ENCODE data around the gene EZH2.

The EZH2 gene

DNA sequence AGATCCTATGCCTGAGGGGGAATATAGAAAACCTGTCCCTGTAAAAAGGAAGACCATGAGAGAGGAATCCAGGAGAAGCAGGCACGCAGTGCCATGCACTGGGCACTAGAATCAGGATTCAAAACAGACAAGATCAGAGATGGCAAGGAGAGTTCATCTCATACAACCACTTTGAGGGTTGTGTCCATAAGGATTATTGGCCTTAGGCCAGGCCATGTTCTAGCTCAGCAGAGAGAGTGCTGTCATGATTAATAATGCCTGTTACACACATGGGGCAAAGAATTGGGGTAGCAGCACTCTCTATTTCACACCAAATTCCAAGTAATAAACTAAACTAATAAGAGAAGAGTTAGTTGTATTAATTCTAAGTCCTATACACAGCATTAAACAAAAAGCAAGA is 29.1 kb downstream of the EZH2 start:
- no peak for ATAC-seq
- DNase-seq = no peak

DNA sequence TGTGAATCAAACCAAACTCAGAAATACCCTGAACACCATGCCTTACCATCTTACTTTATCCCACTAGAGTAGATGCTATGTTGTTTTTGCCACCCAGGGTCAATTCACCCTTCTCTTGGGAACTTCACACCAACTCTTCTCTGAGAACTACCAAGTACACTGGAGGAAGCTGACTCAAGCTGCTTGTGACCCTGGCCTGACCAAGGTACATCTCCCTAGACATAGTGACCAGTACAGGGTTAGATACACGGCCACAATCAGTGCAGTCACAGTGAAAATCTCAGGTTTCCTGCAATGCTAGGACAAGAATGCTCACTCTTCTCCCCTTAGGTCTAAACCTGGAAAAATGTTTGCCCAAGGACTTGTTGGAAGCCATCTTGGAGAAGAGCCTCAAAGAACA is 31.8 kb downstream of the EZH2 start:
- ATAC-seq (no peak), DNase-seq (no peak)

DNA sequence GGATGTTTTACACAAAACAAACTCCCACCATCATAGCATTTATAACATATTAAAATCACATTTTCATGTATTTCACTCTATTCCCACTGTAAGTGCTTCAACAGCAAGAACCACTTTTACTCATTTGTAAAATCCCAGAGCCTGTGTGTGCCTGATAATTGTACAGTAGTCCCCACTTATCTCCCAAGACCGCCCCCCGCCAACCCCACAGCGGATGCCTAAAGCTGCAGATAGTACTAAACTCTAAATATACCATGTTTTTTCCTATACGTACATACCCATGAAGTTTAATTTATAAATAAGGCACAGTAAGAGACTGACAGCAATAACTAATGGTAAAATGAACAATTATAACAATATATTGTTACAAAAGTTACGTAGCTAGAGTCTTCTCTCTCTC is 33.5 kb downstream of the EZH2 start:
- no peak for DNase-seq
- ATAC-seq = no peak

DNA sequence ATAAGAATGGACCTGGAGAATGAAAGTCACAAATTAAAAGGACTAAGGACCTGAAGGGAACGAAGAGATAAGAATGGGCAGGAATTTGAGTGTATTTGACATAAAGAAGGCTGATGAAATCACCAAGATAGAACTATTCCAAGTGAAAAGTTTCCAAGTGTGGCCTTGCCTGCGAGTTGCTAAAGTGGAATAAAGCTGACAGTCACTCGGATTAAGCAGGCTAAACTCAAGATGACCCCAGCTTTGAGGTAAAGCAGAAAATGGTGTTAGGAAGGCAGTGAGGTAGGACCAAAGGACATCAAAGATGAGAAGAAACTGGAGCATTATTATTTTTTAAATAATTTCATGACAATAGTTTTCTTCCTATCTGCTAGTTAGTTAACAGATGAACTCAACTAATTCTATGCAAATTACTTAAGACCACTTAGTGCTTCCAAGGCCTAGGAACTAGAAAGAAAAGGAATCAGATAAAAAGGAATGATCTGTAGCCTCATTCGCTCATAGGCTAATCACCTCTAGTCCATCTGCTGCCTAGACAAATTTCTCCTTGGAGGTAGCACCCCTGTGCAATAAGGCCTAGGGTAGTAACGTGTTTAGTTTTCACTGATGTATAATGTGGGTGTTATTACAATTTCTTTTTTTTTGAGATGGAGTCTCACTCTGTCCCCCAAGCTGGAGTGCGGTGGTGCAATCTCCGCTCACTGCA is 34.5 kb downstream of the EZH2 start:
- ATAC-seq = no peak
- no peak for DNase-seq

DNA sequence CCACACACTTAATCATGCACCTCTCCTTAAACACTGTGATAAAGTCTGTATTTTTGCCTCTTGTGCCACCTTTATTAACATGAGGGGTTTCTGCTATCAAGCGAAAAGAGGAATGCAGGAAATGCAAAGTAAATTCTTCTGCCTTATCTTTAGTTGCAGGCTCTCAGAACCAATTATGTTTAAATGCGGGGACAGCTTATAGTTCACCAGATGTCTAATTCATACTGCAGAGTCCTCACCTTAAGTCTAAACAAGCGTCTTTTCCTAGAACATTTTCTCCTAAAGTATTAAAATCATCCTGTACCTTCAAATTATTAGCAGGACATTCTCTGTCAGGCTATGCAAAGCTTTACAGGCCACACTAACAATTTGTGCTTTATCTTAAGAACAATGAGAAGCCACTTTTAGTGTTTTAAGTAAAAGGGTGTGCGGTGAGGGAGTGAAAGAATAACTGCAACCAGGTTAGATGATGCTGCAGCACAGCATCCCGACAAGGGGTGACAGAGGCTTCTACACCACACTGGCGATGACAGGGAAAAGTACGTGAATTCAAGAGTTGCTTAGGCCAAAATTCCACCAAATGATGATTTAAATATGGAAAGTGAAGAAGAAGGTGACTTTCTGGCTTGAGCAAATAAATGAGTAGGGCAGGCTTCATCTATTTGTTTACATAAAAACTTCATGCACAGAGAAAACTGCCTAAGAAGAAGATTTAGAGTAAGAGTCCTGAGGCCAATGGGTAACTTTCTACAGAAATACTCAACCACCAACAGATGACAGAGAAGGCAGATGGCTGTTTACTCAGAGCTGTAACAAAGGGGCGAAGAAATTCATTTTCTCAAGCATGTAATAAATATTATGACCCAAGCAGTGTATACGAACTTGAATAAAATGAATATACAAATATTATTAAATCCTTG is 36.0 kb downstream of the EZH2 start:
- DNase-seq = no peak
- no peak for ATAC-seq

DNA sequence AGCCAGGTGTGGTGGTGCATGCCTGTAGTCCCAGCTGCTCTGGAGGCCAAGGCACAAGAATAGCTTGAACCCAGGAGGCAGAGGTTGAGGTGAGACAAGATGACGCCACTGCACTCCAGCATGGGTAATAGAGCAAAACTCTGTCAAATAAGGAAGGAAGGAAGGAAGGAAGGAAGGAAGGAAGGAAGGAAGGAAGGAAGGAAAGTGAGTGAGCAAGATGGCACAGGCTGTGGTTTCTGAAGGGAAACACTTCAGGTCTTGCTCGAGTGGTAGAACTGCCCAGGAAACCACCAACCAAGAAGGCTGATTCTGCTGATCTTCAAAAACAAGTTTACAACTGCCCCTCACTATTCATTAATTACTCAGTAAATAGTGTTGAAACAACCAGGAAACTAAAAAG is 45.2 kb downstream of the EZH2 start:
- no peak for DNase-seq
- ATAC-seq = no peak

DNA sequence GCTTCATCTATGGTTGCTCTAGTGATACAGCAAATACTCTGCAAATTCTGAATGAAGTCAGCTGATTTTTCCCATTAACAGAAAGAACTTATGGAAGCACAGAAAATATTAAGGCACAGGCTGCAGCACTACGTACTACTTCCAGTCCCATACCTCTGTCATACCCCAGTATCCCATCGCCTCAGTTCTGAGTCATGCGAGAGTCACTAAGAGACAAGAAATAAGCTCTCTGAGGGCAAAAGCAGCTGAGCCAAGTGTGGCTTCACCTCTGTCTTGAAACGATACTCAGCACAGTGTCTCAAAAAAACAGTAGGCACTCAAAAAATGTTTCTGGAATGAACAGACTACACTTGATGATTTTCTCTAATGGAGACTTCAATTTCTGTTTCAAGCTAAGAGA is 48.2 kb downstream of the EZH2 start:
- no peak for ATAC-seq
- DNase-seq = no peak

DNA sequence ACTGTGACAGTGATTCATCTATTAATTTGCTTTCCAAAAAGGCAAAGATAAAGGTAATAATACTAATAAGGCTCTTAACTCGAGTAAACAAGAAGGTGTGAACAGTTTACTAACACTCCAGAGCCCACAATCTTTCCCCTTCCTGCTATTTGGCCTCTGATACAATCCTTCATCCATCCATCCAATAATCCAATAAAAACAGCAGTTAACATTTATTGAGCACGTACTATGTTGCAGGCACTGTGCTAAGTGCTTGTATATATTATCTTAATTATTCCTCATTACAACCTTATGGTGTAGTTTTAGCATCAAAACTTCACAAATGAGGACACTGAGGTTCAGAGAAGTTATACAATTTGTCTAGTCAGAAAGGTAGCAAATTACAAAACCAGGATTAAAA is 49.5 kb downstream of the EZH2 start:
- ATAC-seq = no peak
- DNase-seq = no peak

DNA sequence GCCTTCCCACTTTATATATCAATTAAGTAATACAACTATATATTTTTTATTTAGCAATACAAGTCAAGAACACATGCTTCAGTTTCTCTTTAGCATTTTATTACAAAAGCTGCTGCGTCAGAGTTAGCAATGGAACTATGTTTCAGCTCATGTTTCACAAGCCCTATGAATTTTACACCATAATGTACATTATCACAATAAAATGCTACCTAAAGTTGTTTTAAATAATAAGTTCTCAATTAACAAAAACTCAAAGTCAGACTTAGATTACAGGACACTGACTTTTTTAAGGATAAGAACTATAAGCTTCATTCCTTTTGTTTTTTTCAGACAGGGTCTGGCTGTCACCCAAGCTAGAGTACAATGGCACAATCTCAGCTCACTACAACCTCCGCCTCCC is 52.3 kb downstream of the EZH2 start:
- ATAC-seq = no peak
- DNase-seq = no peak

DNA sequence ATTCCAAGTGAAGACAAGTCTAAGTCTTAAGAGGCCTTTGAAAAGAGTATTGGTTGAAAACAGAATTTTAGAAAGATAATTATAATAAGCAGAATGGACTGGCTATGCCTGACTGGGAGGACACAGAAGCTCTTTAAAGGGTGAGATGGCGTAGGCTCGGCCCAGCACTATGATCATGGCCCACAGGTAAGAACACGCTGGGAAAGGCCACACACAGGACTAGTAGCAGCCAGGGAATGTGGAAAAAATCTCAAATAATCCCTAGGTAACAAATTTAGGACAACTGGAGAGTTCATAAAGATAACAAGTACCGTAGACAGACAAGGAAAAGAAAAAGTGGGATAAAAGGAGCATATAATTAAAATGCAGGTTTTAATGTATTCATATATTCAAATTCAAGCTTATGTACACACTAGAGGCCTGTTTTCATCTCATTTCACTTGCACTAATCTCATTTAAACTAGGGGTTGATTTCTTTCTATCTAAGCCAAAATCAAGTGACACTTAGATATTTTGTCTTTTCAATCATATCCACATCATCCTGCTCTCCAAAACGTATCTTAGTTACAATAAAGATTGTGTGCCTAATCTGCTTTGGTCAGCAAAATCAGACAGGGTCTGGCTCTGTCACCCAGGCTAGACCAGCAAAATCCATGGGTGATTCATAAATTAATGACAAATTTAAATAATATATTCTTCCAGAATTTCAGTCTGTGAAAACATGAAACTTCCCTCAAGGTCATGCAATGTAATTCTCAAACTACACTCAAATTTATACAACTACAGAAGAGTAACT is 53.0 kb downstream of the EZH2 start:
- no peak for ATAC-seq
- DNase-seq = no peak

DNA sequence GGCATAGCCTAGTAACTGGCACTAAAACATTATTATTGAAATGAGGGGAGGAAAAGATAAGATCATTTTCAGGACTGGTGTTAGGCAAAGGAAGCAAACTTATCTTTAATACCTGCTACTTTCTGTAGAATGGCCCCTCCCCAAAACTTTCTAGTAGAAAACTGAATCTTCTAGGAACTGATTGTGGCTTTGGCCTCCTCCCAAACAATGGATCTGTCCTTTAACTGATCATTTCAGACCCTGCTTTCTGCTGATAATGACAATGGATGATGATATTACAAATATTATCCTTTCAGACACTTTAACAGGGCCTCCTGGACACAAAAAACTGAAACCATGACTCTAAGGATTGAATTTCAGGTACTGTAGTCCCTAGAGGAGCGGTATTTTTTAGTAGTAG is 55.1 kb downstream of the EZH2 start:
- ATAC-seq (no peak), DNase-seq (no peak)

DNA sequence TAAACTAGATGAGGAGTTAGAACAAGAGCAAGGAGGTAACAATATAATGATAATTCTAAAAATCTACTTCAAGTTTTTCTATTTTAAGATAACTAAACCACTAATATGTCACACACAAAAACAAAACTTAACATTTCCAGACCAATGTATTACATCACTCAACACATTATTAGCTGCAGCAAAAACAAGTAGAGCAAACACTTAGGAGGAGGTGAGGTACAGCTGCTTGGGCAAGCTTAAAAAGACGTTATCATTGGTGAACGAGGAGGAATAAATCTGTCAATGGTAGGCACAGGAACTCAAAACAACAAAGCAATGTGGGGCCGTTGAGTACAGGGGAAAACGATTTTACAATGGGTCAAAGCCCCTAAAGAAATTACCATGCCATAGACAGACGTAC is 58.8 kb downstream of the EZH2 start:
- DNase-seq (no peak), ATAC-seq (no peak)

DNA sequence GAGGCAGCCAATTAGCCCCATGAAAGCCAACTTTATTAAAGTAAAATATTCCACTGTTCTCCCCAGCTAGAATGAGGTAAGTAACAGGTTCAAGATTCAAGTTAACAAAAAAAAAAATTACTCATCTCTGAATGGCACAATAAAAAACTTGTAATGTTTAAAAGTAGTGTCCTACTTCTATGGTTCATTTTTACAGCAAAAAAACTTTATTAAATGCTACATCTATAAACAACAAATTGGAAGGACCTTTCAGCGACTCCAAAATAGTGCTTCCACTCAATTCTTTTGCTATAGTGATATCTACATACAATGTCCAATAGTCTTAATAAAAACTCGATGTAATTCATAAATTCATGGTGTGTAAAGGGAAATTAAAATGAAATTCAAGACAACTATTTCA is 59.2 kb downstream of the EZH2 start:
- ATAC-seq (no peak), DNase-seq (no peak)

DNA sequence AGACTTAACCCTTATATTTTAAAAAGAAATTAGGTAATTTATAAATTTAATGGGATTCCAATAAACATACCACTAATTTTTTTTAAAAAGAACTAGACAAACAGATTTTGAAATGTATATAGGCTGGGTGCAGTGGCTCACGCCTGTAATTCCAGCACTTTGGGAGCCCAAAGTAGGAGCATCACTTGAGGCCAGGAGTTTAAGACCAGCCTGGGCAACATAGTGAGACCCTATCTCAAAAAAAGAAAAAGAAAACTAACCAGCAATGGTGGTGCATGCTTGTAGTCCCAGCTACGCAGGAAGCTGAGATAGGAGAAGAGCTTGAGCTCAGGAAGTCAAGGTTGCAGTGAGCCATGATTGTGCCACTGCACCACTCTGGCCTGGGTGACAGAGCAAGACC is 62.7 kb downstream of the EZH2 start:
- no peak for ATAC-seq
- no peak for DNase-seq

DNA sequence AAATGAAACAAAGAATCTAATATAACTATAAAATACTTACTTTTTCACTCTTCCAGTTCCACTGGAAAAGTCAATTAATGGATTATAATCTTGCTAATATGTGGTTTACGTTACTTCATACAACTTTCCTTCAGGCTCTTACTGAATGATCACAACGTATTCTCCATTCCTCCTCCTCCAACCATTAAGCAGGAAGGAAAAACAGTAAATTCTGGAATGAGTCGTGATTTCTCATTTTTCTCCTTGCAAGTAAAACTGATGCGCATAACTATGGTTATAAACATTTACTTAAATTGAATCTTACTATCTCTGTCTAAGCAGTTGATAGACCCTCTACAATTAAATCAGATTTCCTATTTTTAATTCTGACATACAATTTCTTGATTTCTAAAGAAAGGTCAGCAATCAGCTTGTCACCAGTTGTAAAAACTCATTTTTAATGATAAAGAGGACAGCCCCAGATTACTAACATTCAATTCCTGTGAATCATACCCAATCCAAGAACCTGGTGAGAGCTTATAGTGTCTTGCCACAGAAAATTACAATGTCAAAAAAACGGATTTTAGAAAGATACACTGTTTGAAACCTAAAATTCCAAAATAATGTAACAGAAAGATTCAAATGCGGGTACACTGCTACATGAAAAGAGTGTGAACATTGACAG is 64.3 kb downstream of the EZH2 start:
- ATAC-seq (no peak), DNase-seq (no peak)

DNA sequence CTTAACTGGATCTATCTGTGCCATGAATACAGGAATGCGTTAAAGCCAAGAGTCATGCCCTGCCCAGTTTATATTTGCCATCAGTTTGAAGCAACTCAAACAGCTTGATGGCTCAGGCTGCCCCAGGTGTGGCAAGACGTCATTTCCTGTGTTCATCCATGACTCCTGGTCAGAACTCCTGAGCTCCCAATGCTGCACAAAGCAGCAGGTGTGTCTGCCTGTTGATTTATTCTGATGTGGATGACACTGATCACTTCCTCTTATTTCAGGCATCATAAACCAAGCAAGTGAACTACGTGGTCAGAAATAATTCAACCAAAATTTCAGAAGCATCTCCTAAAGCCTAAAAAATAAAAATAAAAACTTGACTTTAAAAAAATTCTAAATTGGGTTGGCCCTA is 68.5 kb downstream of the EZH2 start:
- DNase-seq (no peak), ATAC-seq (no peak)

DNA sequence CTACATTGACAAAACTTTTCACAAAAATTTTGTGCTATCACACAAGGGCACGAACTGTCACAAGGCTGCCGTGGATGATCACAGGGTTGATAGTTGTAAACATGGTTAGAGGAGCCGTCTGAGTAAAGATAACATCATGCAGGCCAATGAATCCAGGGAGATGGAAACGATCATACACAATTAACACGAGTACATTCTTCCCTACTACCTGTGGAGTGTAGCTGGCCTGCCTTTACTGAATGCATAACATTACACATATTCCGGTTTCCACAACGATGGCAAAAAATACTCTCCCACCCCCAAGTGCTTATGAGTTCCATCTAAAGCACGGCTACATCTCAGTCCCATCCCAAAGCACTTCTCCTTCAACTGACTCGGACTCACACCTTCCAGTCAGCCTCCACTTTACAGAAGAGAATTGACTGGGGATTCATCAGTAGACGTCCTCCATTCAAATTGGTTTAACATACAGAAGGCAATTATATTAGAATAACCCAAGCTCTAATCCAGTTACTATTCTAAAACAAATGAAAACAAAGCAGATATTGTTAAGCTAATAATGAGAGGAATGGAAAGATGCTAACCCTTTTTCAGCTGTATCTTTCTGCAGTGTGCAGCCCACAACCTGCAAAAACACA is 69.0 kb downstream of the EZH2 start:
- ATAC-seq = no peak
- DNase-seq = no peak

DNA sequence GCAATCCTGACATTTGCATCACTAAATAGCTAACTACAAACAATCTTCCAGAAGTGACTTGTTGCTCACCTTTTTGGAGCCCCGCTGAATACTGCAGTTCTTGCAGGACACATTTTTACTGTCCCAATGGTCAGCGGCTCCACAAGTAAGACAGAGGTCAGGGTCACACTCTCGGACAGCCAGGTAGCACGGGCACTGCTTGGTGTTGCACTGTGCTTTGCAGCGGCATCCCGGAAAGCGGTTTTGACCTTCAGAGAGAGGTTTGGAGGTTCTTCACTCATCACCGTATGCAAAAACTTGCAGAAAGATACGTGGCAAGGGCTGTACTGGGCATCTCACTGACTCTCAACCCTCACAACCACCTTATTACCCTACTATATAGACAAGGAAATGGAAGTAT is 70.2 kb downstream of the EZH2 start:
- DNase-seq (no peak), ATAC-seq (no peak)

DNA sequence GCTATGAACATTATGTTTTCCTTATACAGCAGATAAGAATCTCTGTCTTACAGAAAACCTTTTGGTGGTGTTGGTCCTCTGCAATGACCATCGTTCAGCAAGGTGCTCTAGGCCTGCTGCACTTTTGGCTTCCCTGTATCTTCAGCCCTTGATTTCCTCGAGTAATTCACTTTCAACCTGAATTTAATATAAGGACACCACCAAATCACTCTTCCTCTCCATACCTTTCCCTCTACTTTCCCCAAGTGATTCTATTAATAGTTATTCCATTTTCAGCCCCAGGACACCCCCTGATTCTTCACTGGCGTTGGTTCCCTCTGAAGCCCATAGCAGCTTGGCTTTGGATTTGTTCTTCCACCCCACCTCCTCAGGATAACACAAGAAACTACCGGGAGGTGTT is 72.2 kb downstream of the EZH2 start:
- no peak for ATAC-seq
- DNase-seq = no peak

DNA sequence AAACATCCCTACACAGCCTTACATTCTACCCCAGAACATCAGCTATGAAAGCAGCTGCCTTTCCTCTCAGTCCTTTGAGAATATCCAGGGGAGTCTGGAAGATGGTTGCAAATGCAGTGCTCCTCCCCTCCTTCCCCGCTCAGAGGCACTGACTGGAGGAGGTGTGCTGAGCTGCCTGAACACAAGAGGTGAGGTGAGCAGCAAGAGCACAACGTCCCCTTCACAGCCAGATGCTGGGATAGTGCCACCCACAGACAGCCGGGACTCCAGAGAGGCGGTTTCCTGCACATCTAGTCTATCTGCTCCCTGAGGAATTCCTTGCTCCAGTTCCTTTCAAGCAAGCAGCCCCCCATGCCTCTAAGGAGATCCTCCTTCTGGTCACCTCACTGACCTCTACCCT is 74.2 kb downstream of the EZH2 start:
- ATAC-seq (no peak), DNase-seq (no peak)

DNA sequence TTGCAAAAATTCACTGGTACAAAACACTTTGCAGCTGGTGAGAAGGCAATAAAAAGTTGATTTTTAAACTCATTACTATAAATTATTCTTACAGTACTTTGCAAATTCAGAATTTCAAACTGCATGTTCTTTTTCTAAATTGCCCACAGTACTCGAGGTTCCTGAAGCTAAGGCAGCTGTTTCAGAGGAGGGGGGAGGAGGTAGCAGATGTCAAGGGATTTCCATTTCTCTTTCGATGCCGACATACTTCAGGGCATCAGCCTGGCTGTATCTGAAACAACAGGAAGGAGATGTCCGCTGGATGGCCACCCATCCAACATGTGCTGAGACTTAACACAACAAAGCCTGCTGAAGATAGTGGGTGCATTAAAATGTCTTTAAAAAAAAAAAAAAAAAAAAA is 76.7 kb downstream of the EZH2 start:
- ATAC-seq = no peak
- no peak for DNase-seq

DNA sequence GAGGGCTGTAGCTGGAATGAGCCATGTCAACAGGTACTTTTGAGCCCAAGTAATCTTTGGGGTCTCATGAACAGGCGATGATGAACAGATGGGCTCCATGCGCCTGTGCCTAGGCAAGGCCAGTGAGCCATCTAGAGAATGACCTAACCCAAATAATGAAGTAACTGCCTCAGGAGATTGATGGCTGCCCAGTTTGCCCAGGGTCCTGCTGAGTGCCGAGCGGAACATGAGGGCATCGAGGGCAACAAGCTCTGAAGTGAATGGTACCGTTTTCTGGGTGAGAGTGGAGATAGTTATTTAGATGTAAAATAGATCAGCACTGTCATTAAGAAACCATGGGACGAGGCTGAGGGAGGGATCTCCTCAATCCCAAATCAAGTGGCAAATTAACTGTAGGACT is 77.9 kb downstream of the EZH2 start:
- no peak for ATAC-seq
- DNase-seq = no peak
